WTC11 (cell line): Measurements from ENCODE around the gene C5AR1.

Experiments used
- ATF2 ChIP-seq: sonication (generic); formaldehyde crosslinking; IDR thresholded peaks from 2 replicates; pipeline ENCODE4 v1.8.1; 2022; ENCODE audit warnings: low read depth, missing genetic modification reagents, borderline replicate concordance
- ATF3 ChIP-seq: sonication (generic); formaldehyde crosslinking; conservative IDR thresholded peaks from 2 replicates; pipeline ENCODE4 v1.8.1; 2022; ENCODE audit warnings: mild to moderate bottlenecking, missing genetic modification reagents
- CREB1 ChIP-seq: sonication (generic); formaldehyde crosslinking; IDR thresholded peaks from 2 replicates; pipeline ENCODE4 v1.8.0; 2023; ENCODE audit warnings: mild to moderate bottlenecking, missing genetic modification reagents
- CTCF ChIP-seq: fragments of 200-600 bp; IDR thresholded peaks from 2 replicates; pipeline ENCODE4 v1.8.0; 2022; ENCODE audit warnings: antibody characterized with exemption
- ESRRA ChIP-seq: sonication (generic); formaldehyde crosslinking; IDR thresholded peaks from 2 replicates; pipeline ENCODE4 v1.8.1; 2022; ENCODE audit warnings: mild to moderate bottlenecking, missing genetic modification reagents, borderline replicate concordance
- IRF2 ChIP-seq: sonication (generic); formaldehyde crosslinking; IDR thresholded peaks from 2 replicates; pipeline ENCODE4 v1.8.0; 2022; ENCODE audit warnings: low read depth, missing genetic modification reagents, borderline replicate concordance
- NR1H2 ChIP-seq: sonication (generic); formaldehyde crosslinking; IDR thresholded peaks from 2 replicates; pipeline ENCODE4 v1.9.0; 2021; ENCODE audit warnings: mild to moderate bottlenecking, moderate library complexity, missing genetic modification reagents
- PRRX2 ChIP-seq: fragments of 250-450 bp; sonication (Bioruptor Pico); IDR thresholded peaks from 2 replicates; pipeline ENCODE4 v1.8.0; 2021; ENCODE audit warnings: mild to moderate bottlenecking
- SP1 ChIP-seq: sonication (generic); formaldehyde crosslinking; conservative IDR thresholded peaks from 2 replicates; pipeline ENCODE4 v1.8.1; 2022; ENCODE audit warnings: missing genetic modification reagents
- USF1 ChIP-seq: sonication (generic); formaldehyde crosslinking; IDR thresholded peaks from 2 replicates; pipeline ENCODE4 v1.8.0; 2022; ENCODE audit warnings: mild to moderate bottlenecking, missing genetic modification reagents

- TF ChIP-seq CTCF (no peak), NR1H2 (CRISPR knock-in tag) (no peak), IRF2 (CRISPR knock-in tag) (no peak), ESRRA (CRISPR knock-in tag) (no peak), ATF3 (CRISPR knock-in tag) (no peak), CREB1 (no peak), PRRX2 (CRISPR knock-in tag) (no peak), SP1 (CRISPR knock-in tag) (no peak), USF1 (no peak), ATF2 (CRISPR knock-in tag) (no peak)
Measured at GRCh38 chr19:47268028-47268427, 41.6 kb upstream of the C5AR1 start.
